DOHH2 (cell line): ENCODE results near the gene SLC12A6.

ENCODE experiments used
- CTCF ChIP-seq: fragments of 200-600 bp; sonication (generic); IDR thresholded peaks from one replicate; pipeline ENCODE4 v1.5.1; 2014; ENCODE audit warnings: antibody characterized with exemption, mild to moderate bottlenecking, low read depth, low read length; ENCODE audit not compliant: poor library complexity, severe bottlenecking
- EZH2phosphoT487 ChIP-seq: fragments of 200-600 bp; sonication (generic); IDR thresholded peaks from 2 replicates; pipeline ENCODE4 v1.6.1; 2017; ENCODE audit warnings: borderline replicate concordance, mild to moderate bottlenecking, antibody characterized with exemption, low read length, moderate library complexity, mixed read lengths

- TF ChIP-seq CTCF (no peak), EZH2phosphoT487 (no peak)
Observed at GRCh38 chr15:34336991-34337556, 507 bp downstream of the SLC12A6 start.
